GM19025 (cell line): ENCODE data around the gene VAV1.
"Not testable (repeated sequence)": the region's sequence is repeated elsewhere in the genome, so short reads cannot be mapped to it uniquely, and the experiment has no call there.

Experiments
- ATAC-seq: cut with Tn5 transposase; IDR thresholded peaks from one replicate; pipeline ENCODE4 v1.9.1; 2021; ENCODE audit warnings: mild to moderate bottlenecking, low read depth, moderate library complexity; ENCODE audit not compliant: unreplicated experiment

VAV1 gene

DNA sequence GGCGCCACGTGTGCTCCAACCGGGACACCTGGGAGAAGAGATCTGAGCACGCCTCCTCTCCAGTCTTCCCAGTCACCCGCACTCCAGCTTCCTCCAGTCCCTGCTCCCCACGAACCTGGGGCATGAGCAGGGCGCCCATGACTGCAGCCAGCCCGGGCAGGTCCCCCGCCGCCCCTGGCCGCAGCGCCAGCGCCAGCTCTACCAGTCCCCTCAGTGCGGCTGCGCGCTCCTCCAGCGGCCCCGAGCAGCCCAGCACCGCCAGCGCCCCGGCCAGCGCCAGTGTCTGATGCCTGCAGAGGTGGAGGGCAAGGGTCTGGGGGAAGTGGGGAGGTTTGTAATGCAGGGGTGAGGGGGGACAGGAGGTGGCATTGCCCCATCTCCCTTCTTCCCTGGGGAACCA, 18.4 kb upstream of the VAV1 start:
- ATAC-seq: no peak

DNA sequence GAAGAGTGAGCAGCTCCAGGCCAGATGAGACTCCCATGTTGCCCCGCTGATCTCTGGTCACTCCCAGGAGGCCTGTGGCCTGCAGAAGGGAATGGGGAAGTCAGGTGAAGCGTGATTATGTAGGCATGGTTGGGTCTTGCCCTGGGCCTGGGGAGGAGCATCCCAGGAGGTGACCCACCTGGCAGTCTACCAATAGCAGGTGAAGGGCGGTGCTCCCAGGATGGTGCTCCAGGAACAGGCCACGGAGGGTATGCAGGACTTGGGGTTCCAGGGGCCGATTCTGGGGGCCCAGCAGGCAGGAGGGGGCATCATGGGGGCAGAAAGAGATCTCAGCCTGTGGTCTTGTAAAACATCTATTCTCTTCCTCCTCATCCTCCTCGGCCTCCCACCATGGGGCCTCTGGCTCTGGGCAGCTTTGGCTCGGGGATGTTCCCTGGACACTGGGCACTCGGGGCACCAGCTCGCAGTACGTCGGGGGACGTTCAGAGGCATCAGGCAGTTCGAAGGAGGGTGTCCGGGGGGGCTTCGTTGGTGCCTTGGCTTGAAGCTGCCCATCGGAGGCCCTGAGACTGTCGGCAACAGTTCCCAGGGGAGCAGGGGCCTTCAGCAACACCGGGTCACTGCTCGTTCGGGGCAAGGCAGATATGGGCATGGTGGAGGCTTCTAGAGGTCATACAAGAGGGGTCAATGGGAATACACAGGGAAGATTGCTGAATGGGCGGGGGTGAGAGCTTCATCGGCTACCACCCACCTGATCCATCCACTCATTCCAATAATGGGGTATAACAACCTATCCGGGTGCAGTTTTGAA, 17.6 kb upstream of the VAV1 start:
- no peak for ATAC-seq

GRCh38 chr19:6760606-6761005, 11.9 kb upstream of the VAV1 start:
- no peak for ATAC-seq

GRCh38 chr19:6761053-6761676, 11.3 kb upstream of the VAV1 start:
- ATAC-seq: no peak

- ATAC-seq: not testable (repeated sequence)
Measured at GRCh38 chr19:6762253-6762797, 10.2 kb upstream of the VAV1 start.

DNA sequence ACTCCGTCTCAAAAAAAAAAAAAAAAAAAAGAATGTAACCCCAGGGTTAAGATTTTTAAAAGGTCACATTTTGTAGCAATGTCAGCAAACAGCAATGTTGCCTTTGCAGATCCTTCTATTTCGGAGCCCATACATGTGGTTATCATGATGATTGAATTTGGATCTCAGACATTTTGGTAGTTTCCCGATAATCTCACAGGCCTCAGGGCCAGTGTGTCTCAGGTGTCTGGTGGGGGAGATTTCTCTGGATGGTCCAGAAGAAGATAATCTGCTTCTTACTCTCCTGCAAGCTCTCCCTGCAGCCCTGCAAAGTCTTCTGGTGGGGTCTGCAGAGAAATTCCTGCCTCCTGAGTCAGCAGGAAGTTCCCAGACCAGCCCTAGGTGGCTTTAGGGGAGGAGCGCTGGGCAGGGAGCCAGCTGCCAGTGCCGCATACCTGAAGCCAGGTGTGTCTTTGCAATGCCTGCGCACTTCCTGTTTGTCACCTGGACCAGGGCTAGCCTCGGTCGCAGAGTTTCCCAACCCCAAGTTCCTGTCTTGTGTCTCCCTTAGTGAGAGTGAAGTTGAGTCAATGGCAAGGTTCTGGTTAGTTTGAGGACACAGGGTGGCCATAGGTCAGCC, 6.7 kb upstream of the VAV1 start:
- no peak for ATAC-seq

DNA sequence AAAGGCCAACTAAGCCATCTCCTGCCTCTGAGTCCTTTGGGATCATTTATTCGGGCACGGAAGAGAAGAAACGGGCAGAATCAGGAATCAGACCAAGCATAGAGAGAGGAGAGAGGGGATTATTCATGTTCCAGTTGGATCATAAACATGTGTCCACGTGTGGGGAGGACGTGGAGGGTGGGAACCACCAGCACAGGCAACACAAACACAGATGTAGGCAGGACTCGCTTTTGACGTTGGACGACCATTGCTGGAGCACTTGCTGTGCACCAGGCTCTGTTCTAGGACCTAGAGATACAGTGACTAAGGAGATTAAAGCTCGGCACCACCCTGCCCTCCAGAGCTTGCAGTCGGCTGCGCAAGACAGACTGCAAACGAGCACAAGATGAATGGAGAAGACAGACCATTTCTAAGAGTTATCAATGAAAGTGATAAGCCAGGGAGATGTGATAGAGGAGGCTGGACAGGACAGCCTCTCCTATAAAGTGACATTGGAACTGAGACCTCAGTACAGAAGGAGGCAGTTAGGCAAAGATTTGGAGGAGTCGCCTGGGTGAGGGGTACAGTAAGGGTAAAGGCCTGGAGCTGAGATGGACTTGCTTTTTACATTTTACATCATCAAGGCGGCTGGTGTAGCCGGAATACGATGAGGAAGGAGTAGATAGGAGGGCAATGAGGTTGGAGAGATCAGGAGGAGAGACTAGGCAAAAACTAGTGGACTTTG, 6.0 kb upstream of the VAV1 start:
- no peak for ATAC-seq

- no peak for ATAC-seq
Measured at GRCh38 chr19:6767081-6767356, 5.5 kb upstream of the VAV1 start.

GRCh38 chr19:6767357-6768235, 4.9 kb upstream of the VAV1 start, which contains the start of gene SH2D3A:
Gene SH2D3A (minus strand): TSS chr19:6767435. CDS start chr19:6763748, 3,687 bp downstream.
- ATAC-seq: peak; percentile 63

- no peak for ATAC-seq
Measured at GRCh38 chr19:6768236-6768785, 4.2 kb upstream of the VAV1 start.

GRCh38 chr19:6769006-6769619, 3.4 kb upstream of the VAV1 start:
- ATAC-seq: no peak

GRCh38 chr19:6771648-6772027, 870 bp upstream of the VAV1 start:
- not testable (repeated sequence) for ATAC-seq

GRCh38 chr19:6772866-6773322, 386 bp downstream of the VAV1 start:
- ATAC-seq: no peak

- ATAC-seq: no peak
Measured at GRCh38 chr19:6773323-6773931, 919 bp downstream of the VAV1 start.

- ATAC-seq: no peak
Measured at GRCh38 chr19:6774821-6775707, 2.6 kb downstream of the VAV1 start.

DNA sequence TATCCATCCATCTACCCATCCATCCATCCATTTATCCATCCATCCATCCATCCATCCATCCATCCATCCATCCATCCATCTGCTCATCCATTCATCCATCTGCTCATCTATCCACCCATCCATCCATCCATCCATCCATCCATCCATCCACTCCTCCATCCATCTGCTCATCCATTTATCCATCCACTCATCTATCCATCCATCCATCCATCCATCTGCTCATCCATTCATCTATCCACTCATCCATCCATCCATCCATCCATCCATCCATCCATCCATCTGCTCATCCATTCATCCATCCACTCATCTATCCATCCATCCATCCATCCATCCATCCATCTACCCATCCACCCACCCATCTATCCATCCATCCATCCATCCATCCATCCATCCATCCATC, 3.5 kb downstream of the VAV1 start:
- ATAC-seq: not testable (repeated sequence)

DNA sequence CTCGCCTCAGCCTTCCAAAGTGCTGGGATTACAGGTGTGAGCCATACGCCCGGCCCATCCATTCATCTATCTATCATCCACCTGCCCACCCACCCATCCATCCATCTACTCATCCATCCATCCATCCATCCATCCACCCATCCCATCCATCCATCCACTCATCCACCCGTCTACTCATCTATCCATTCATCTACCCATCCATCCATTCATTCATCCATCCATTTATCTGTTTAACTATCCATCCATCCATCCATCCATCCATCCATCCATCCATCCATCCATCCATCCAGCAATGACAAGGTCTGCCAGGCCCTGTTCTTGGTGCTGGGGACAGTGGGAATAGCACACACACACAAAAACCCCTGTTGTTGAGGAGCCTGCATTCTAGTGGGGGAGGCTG, 4.5 kb downstream of the VAV1 start:
- ATAC-seq: no peak

DNA sequence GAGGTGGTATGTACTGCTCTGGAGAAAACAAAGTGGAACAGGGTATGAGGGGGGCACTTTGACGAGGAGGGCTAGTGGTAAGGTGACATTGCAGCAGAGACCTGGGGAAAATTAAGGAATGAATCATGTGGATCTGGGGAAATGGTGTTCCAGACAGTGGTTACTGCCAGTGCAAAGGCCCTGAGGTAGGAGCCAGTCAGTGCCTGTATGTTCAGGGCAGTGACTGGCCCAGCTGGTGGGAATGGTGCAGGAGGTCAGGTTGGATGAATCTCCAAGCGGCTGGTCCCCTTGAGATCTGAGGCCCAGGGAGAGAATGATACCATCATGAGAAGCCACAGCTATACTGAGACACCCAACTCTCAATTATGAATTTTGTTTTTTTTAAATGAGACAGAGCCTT, 4.9 kb downstream of the VAV1 start:
- no peak for ATAC-seq
